GM18909 (cell line): ENCODE results near the gene HERPUD2.
A peak's percentile ranks its signal among the peaks of the same experiment; 100 is the strongest.
"Not testable (repeated sequence)": the region's sequence is repeated elsewhere in the genome, so short reads cannot be mapped to it uniquely, and the experiment has no call there.

ENCODE experiments used
- ATAC-seq: cut with Tn5 transposase; IDR thresholded peaks from one replicate; pipeline ENCODE4 v1.9.1; 2021; ENCODE audit warnings: mild to moderate bottlenecking; ENCODE audit not compliant: unreplicated experiment, poor library complexity

Gene HERPUD2

GRCh38 chr7:35681231-35682029 is 13.5 kb downstream of the HERPUD2 start:
- no peak for ATAC-seq

DNA sequence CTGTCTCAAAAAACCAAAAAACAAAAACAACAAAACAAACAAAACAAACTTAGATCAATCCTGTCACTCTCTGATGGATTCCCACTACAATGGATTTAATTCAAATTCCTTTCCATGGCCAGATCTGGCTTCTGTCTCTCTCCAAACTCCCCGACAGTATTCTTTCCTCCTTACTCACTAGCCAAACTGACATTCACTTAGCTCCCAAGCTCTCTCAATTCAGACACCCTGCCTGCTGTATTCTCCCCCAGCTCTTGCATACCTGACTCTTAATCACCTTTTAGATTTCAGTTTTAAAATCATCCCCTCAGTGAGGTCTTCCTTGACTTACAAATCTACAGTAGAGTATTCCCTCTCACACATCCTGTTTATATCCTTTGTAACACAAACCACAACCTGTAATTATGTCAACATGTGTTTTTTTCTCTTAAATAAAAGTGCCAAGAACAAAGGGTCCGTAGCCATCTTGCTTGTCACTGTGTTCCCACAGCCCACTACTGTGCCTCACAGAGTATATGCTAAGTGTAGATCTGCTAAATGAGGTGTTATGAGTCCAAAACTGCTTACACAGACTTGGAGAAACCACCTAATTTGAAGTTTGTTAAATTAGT is 14.4 kb downstream of the HERPUD2 start:
- no peak for ATAC-seq

DNA sequence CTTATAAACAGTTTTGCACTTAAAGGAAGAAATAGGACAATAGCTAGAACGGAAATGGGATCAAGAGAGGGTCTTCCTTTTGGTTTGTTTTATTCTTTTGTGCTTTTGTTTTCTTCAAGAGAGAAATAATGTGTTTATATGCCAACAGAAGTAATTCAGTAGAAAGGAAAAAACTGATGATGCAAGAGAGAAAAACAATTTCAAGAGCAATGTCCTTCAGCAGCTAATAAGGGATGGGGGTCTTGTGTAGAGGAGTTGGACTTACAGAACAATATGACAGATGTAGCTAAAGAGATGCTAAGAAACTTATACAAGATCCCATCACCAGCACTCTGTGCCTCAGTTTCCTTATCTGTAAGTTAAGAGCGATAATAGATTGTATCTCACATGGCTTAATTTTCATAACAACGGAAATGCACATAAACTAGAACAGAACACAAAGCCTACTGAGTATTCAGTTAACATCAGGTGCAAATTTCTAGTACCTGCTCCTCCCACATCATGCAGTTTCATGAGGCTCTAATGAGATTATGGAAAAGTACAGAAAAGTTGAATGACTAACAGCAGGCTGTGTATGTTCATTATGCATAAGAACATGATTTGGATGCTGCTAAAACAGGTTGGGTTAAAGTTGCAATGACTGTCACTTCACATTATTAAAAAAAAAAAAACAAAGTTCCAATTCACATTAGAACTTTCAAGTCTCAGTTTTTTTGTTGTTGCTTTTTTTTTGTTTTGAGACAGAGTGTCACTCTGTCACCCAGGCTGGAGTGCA is 17.2 kb downstream of the HERPUD2 start:
- ATAC-seq = no peak

- ATAC-seq = no peak
Measured at GRCh38 chr7:35676211-35676610, 18.7 kb downstream of the HERPUD2 start.

DNA sequence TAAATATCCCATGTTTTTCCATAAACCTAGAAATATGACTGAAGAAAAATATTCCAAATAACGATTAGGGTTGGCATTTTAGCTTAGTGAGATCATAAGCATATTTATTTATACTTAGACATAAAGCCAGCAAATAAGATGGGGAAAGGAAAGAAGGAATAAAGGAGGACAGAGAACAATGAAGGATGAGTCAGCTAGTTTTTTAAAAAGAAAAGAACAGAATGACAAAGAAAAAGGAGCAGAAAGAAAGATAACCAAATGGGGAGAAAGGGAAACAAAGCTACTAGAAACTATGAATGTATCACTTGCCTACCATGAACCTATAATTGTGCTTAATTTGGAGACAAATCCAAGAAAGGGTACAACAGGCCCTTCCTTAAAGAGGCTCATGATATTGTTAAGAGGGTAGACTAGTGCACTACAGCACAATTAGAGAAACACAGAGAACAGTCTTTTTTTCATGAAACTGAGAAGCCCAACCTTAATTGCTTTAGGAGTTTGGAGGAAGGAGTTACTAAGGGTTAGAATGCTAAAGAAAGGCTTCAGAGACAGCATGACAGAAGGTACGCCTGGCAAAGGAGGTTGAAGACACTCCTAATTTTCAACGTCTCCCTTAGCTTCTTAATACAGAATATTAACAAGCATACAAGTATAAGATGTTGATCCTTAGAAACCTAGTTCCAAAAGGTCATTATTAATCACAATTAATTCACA is 23.9 kb downstream of the HERPUD2 start:
- ATAC-seq = no peak

GRCh38 chr7:35660411-35660810 is 34.5 kb downstream of the HERPUD2 start:
- ATAC-seq = not testable (repeated sequence)

- peak; percentile 67 for ATAC-seq
Measured at GRCh38 chr7:35658606-35659201, 36.2 kb downstream of the HERPUD2 start.

- peak; percentile 49 for ATAC-seq
Measured at GRCh38 chr7:35657125-35657524, 37.8 kb downstream of the HERPUD2 start.

GRCh38 chr7:35654558-35654957 is 40.4 kb downstream of the HERPUD2 start:
- not testable (repeated sequence) for ATAC-seq

- no peak for ATAC-seq
Measured at GRCh38 chr7:35652124-35652523, 42.8 kb downstream of the HERPUD2 start.

DNA sequence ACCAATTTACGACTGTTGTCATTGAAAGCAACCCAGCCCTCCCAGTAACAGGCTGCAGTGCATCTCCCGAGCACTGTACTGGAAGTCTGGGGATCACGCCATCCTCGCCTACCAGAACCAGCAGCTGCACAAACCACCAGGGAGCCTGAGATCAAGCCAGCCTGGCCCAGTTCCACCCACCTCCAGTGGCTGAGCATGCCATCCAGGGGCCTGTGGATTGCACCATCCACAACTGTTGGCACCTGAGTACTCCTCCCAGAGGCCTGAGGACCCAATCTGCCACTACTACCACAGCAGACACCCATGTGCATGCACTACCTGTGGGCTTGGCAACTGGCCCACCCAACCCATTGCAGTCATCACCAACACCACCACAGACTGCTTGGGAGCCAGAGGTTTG is 44.2 kb downstream of the HERPUD2 start:
- no peak for ATAC-seq

DNA sequence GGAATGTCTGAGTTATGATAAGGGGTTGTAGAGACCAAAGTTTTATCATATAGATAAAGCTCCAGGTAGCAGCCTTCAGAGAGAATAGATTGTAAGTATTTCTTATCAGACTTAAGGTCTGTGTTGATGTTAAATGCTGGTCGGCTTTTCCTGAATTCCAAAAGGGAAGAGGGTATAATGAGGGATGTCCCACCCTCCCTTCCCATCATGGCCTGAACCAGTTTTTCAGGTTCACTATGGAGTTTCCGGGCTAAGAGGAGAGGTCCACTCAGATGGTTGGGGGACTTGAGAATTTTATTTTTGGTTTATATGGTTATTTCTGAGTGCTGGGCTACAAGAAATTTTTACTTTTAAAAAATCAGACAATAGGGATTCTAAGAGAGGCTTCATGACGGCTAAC is 45.2 kb downstream of the HERPUD2 start:
- no peak for ATAC-seq

DNA sequence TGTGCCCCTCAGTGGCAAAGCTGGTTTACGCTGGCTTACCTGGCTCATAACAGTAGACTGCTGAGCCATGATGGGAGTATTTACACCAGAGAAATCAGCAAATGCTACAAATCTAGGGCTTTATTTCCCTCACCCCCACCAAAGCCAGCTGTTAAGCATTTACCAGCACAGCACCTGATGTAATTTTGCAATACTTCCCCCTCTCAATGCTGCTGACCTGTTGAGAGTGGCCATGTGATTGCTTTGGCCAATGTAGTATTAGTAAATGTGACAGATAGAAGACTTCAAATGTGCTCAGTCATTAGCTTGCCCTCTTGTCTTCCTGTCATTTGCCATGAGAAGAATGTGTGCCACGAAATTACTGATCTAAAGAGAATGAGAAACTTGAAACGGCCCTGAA is 46.6 kb downstream of the HERPUD2 start:
- ATAC-seq = no peak

DNA sequence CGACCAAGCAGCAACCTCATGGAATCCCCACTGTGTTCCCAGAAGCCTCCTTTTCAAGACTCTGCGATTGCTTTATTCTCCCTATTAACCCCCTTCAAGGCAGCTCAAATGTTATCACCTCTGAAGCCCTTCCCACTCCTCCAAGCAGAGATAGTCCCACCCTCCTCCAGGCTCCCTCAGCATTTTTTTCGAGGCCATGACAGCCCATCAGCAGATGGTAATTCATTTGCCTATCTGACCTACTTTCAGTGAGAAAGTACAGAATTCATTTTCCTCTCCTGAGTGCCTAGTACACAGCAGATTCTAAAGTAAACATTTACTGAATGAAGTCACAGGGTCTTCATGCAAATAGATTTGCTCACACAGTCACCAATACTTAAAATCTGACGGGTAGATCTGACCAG is 47.8 kb downstream of the HERPUD2 start:
- ATAC-seq = peak; percentile 57

DNA sequence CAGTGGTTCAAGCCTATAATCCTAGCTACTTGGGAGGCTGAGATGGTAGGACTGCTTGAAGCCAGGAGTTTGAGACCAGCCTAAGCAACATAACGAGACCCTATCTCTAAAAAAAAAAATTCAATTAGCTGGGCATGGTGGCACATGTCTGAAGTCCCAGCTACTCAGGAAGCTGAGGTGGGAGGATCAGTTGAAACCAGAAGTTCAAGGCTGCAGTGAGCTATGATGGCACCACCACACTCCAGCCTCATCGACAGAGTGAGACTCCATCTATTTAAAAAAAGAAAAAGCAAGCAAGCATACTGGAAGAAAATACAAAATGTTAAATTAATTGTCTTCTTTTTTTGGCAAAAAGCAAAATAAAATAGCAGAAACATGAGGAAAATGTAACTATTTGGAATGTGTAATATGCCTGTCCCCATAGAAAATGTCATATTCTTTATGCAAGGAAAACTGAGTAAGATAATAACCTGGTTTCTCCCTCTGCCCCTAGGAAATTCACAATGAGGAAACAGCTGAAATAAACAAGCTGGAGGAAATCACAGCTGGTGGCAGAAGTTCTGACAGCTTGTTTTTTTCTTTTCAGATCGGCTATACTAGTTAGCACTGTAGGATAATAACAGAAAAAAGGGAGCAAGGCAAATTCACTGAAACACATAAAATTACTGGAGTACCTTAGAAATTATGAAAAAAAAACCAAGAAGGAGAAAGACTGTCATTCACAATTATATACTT is 48.5 kb downstream of the HERPUD2 start:
- ATAC-seq = no peak

GRCh38 chr7:35645691-35646090 is 49.2 kb downstream of the HERPUD2 start:
- no peak for ATAC-seq

- no peak for ATAC-seq
Measured at GRCh38 chr7:35630024-35630972, 64.6 kb downstream of the HERPUD2 start.
